AML-193 (cell line): Measurements from ENCODE around the gene SH3RF3.
"Not testable (repeated sequence)": the region's sequence is repeated elsewhere in the genome, so short reads cannot be mapped to it uniquely, and the experiment has no call there.

Experiments used
- DNase-seq, 2 experiments: peaks; one replicate each; lab custom pipeline; 2025; lab: John Stamatoyannopoulos, UW

The SH3RF3 gene

GRCh38 chr2:109217362-109218086 lies 88.5 kb downstream of the SH3RF3 start:
- no peak for DNase-seq

- no peak for DNase-seq
These were observed 89.2 kb downstream of the SH3RF3 start for GRCh38 chr2:109218087-109218791.

- no peak for DNase-seq
These were observed 89.8 kb downstream of the SH3RF3 start for GRCh38 chr2:109218792-109219126.

GRCh38 chr2:109220860-109221259 lies 91.9 kb downstream of the SH3RF3 start:
- DNase-seq, result no peak

GRCh38 chr2:109221316-109221715 lies 92.3 kb downstream of the SH3RF3 start:
- not testable (repeated sequence) for DNase-seq

GRCh38 chr2:109222422-109222821 lies 93.4 kb downstream of the SH3RF3 start:
- DNase-seq, result no peak

- no peak for DNase-seq
These were observed 93.9 kb downstream of the SH3RF3 start for GRCh38 chr2:109222825-109223471.

GRCh38 chr2:109223490-109223889 lies 94.5 kb downstream of the SH3RF3 start:
- no peak for DNase-seq

- not testable (repeated sequence) for DNase-seq
These were observed 95.3 kb downstream of the SH3RF3 start for GRCh38 chr2:109224341-109224740.

GRCh38 chr2:109225170-109225782 lies 96.3 kb downstream of the SH3RF3 start:
- no peak for DNase-seq

GRCh38 chr2:109226128-109226527 lies 97.1 kb downstream of the SH3RF3 start:
- DNase-seq, result no peak

- no peak for DNase-seq
These were observed 97.6 kb downstream of the SH3RF3 start for GRCh38 chr2:109226622-109227021.

- DNase-seq, result no peak
These were observed 100.2 kb downstream of the SH3RF3 start for GRCh38 chr2:109229094-109229675.

- no peak for DNase-seq
These were observed 102.0 kb downstream of the SH3RF3 start for GRCh38 chr2:109230941-109231420.

- DNase-seq, result no peak
These were observed 102.4 kb downstream of the SH3RF3 start for GRCh38 chr2:109231428-109231827.

- DNase-seq, result no peak
These were observed 103.1 kb downstream of the SH3RF3 start for GRCh38 chr2:109231996-109232705.

- DNase-seq, result no peak
These were observed 103.9 kb downstream of the SH3RF3 start for GRCh38 chr2:109232909-109233308.

- DNase-seq, result no peak
These were observed 104.6 kb downstream of the SH3RF3 start for GRCh38 chr2:109233643-109234042.

- no peak for DNase-seq
These were observed 105.3 kb downstream of the SH3RF3 start for GRCh38 chr2:109234355-109234754.

- DNase-seq, result no peak
These were observed 107.1 kb downstream of the SH3RF3 start for GRCh38 chr2:109236147-109236546.

- no peak for DNase-seq
These were observed 108.8 kb downstream of the SH3RF3 start for GRCh38 chr2:109237792-109238191.

- DNase-seq, result peak; percentile 96 to 97
These were observed 109.6 kb downstream of the SH3RF3 start for GRCh38 chr2:109238580-109238979.
